ENCODE measurements around the gene NEMP2. TPM values are rescaled to one million over a fixed set of nuclear protein-coding genes. Genes with fewer than 3 reads are reported as not detected.

The NEMP2 gene
- total and polyA plus RNA-seq, 7 donors = 0.21 to 2.0 (median 0.86) TPM

- H3K27me3 ChIP-seq (ENCODE audit: insufficient read depth in 3 of 3, low read length in 2 of 3) = no peaks in the 10 kb centered on the region
- no peak for ATAC-seq
- no peak overlapping the region for H3K4me3 ChIP-seq
- H3K36me3 ChIP-seq (ENCODE audit: insufficient read depth in 1 of 2, low read depth in 1 of 2) = no peaks in the 10 kb centered on the region
- no peak for TF ChIP-seq CTCF (IDR thresholded peaks at IDR 0.05)
- H3K27ac ChIP-seq = no peak overlapping the region
- WGBS, 3 donors = 74 to 76% (median 75%) methylated on average over 3 of the region's 3 CpGs
- DNase-seq = no peak
- H3K4me1 ChIP-seq = no peaks in the 10 kb centered on the region
- intact Hi-C loops (cut with DNase I) = no loop called here
- no peaks in the 10 kb centered on the region for H3K9me3 ChIP-seq
Measured at GRCh38 chr2:190478572-190479195, 55.8 kb downstream of the NEMP2 start.

- Histone ChIP-seq H3K4me3 (no peak overlapping the region), H3K4me1 (no peaks in the 10 kb centered on the region), H3K27ac (no peak overlapping the region), H3K36me3 (ENCODE audit: insufficient read depth in 1 of 2, low read depth in 1 of 2) (no peaks in the 10 kb centered on the region), H3K27me3 (ENCODE audit: insufficient read depth in 3 of 3, low read length in 2 of 3) (no peaks in the 10 kb centered on the region), H3K9me3 (no peaks in the 10 kb centered on the region)
- 38 to 60% (median 39%) methylated on average over 4 of the region's 4 CpGs for WGBS, 3 donors
- no peak for TF ChIP-seq CTCF (IDR thresholded peaks at IDR 0.05)
- intact Hi-C loops (cut with DNase I) = no loop called here
- ATAC-seq (no peak), DNase-seq (no peak)
Measured at GRCh38 chr2:190477661-190478454, 56.7 kb downstream of the NEMP2 start.

- Histone ChIP-seq H3K4me3 (no peak overlapping the region), H3K9me3 (no peaks in the 10 kb centered on the region), H3K4me1 (peaks cover 26% of the 10 kb centered on the region), H3K36me3 (ENCODE audit: insufficient read depth in 1 of 2, low read depth in 1 of 2) (no peaks in the 10 kb centered on the region), H3K27ac (peak overlapping the region; percentile 46), H3K27me3 (ENCODE audit: insufficient read depth in 3 of 3, low read length in 2 of 3) (no peaks in the 10 kb centered on the region)
- no peak for ATAC-seq
- no peak for TF ChIP-seq CTCF (IDR thresholded peaks at IDR 0.05)
- no peak for DNase-seq
- intact Hi-C loops (cut with DNase I) = no loop called here
- 85 to 89% (median 86%) methylated on average over 5 of the region's 5 CpGs for WGBS, 3 donors
Measured at GRCh38 chr2:190470256-190470826, 64.2 kb downstream of the NEMP2 start.

GRCh38 chr2:190469771-190470170 lies 64.8 kb downstream of the NEMP2 start:
- Histone ChIP-seq H3K36me3 (ENCODE audit: insufficient read depth in 1 of 2, low read depth in 1 of 2) (no peaks in the 10 kb centered on the region), H3K4me3 (no peak overlapping the region), H3K27ac (peak overlapping the region; percentile 46), H3K9me3 (no peaks in the 10 kb centered on the region), H3K4me1 (peaks cover 26% of the 10 kb centered on the region), H3K27me3 (ENCODE audit: insufficient read depth in 3 of 3, low read length in 2 of 3) (no peaks in the 10 kb centered on the region)
- DNase-seq (no peak), ATAC-seq (peak; percentile 30 to 72 (median 54))
- WGBS, 3 donors = 79 to 89% (median 79%) methylated on average over 2 of the region's 2 CpGs
- intact Hi-C loops (cut with DNase I) = no loop called here
- no peak for TF ChIP-seq CTCF (IDR thresholded peaks at IDR 0.05)
